GM12891 (cell line): ENCODE measurements around the gene ACTC1. TPM values are rescaled to one million over a fixed set of nuclear protein-coding genes. Genes with fewer than 3 reads are reported as not detected.

Experiments
- DNase-seq: peaks from one replicate; pipeline ENCODE4 v3.0.0; 2011; ENCODE audit warnings: low spot score; ENCODE audit not compliant: insufficient read length
- FAIRE-seq: peaks from 2 replicates; lab custom pipeline; 2011; peaks lifted over from hg19 to GRCh38; lab: Jason Lieb, UNC
- PAX5 ChIP-seq: IDR thresholded peaks from 2 replicates; pipeline ENCODE4 v1.6.1; 2011; ENCODE audit warnings: low read length, moderate library complexity, mild to moderate bottlenecking; ENCODE audit not compliant: insufficient read depth, severe bottlenecking
- POLR2A ChIP-seq: IDR thresholded peaks from 2 replicates; pipeline ENCODE4 v1.6.1; 2011; ENCODE audit warnings: low read depth, low read length, control low read depth
- POLR2AphosphoS5 ChIP-seq: IDR thresholded peaks from 2 replicates; pipeline ENCODE4 v1.6.1; 2011; ENCODE audit warnings: low read depth, low read length, control low read depth
- POU2F2 ChIP-seq: IDR thresholded peaks from 2 replicates; pipeline ENCODE4 v1.6.1; 2011; ENCODE audit warnings: low read depth, mild to moderate bottlenecking, control low read depth, low read length, moderate library complexity
- SPI1 ChIP-seq: IDR thresholded peaks from 2 replicates; pipeline ENCODE4 v1.6.1; 2011; ENCODE audit warnings: low read depth, low read length, control low read depth
- TAF1 ChIP-seq: IDR thresholded peaks from 2 replicates; pipeline ENCODE4 v1.6.1; 2011; ENCODE audit warnings: low read depth, low read length, control low read depth
- polyA plus RNA-seq: library from polyadenylated mRNA; unstranded; fragments of >200 nt; gene quantifications from one replicate; pipeline ENCODE4 v1.2.1, GENCODE V29; 2012; ENCODE audit warnings: low read depth, missing spikeins, inconsistent platforms; ENCODE audit not compliant: missing spikeins

The ACTC1 gene
- not detected for polyA plus RNA-seq

GRCh38 chr15:34795267-34796081, at the start of gene ACTC1:
ACTC1 (minus strand) TSS chr15:34795549; CDS start chr15:34794808, 741 bp downstream.
- DNase-seq: peak; percentile 9
- no peak for TF ChIP-seq TAF1
- no peak for TF ChIP-seq POU2F2
- no peak for TF ChIP-seq SPI1
- no peak for TF ChIP-seq POLR2A
- TF ChIP-seq PAX5: no peak
- no peak for TF ChIP-seq POLR2AphosphoS5

GRCh38 chr15:34841262-34841725, 45.9 kb upstream of the ACTC1 start:
- FAIRE-seq (no peak), DNase-seq (no peak)
- TF ChIP-seq SPI1 (no peak), TAF1 (no peak), POU2F2 (no peak), POLR2AphosphoS5 (no peak), PAX5 (no peak), POLR2A (no peak)

More at GRCh38 chr15:34795267-34796081, at the start of gene ACTC1:
- FAIRE-seq: no peak

GRCh38 chr15:34838282-34838681, 42.9 kb upstream of the ACTC1 start:
- TF ChIP-seq PAX5 (no peak), POLR2A (no peak), SPI1 (no peak), TAF1 (no peak), POU2F2 (no peak), POLR2AphosphoS5 (no peak)
- peak; percentile 40 for FAIRE-seq
- no peak for DNase-seq

GRCh38 chr15:34837246-34838016, 42.1 kb upstream of the ACTC1 start:
- no peak for DNase-seq
- no peak for FAIRE-seq

GRCh38 chr15:34828145-34828911, 33.0 kb upstream of the ACTC1 start:
- no peak for DNase-seq
- no peak for TF ChIP-seq SPI1
- TF ChIP-seq POLR2A: no peak
- no peak for TF ChIP-seq POLR2AphosphoS5
- TF ChIP-seq POU2F2: no peak
- no peak for TF ChIP-seq PAX5
- TF ChIP-seq TAF1: no peak
- FAIRE-seq: no peak

More at GRCh38 chr15:34837246-34838016, 42.1 kb upstream of the ACTC1 start:
- TF ChIP-seq POU2F2 (no peak), POLR2A (no peak), TAF1 (no peak)

- no peak for FAIRE-seq
- no peak for DNase-seq
- no peak for TF ChIP-seq TAF1
- TF ChIP-seq POU2F2: no peak
- TF ChIP-seq PAX5: no peak
- no peak for TF ChIP-seq POLR2A
- TF ChIP-seq SPI1: no peak
- no peak for TF ChIP-seq POLR2AphosphoS5
These were observed 26.5 kb upstream of the ACTC1 start for GRCh38 chr15:34821831-34822230.

DNA sequence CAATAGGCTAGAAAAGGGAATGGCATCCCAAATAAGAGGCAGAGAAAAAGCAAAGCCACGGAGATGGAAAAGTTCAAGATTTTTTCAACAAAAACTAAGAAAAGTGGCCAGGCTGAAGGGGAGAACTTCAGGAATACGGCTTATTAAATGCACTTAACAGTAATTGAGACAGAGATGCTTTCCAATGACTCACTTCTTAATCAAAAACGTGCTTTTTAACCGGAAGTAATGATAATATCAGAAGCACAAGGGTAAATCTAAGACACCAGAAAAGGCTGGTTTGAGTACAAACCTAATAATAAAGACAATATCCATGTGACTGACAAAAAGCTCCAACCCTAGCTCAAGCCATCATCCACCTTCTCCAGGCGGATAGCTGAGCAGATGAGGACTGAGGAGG, 24.8 kb upstream of the ACTC1 start:
- no peak for TF ChIP-seq POU2F2
- TF ChIP-seq POLR2A: no peak
- no peak for TF ChIP-seq PAX5
- no peak for FAIRE-seq
- DNase-seq: no peak

DNA sequence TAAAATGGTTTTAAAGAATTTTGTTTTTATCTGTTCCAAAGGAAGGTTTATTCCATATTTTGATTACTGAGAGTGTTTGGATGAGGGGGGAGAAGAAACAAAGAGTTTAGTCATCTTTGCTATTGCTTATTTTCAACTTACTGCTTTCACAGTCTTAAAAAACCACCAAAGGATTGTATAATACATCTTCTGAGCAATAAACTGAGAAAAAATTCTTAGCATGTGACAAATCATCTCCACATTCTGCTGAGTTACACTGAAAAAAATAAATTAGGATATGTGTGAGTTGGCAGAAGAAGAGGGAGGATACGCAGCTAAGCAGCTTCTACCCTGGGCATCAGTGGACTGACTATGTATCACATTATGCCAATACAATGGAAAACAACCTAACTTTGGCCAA, 23.2 kb upstream of the ACTC1 start:
- no peak for TF ChIP-seq TAF1
- no peak for FAIRE-seq
- no peak for DNase-seq

DNA sequence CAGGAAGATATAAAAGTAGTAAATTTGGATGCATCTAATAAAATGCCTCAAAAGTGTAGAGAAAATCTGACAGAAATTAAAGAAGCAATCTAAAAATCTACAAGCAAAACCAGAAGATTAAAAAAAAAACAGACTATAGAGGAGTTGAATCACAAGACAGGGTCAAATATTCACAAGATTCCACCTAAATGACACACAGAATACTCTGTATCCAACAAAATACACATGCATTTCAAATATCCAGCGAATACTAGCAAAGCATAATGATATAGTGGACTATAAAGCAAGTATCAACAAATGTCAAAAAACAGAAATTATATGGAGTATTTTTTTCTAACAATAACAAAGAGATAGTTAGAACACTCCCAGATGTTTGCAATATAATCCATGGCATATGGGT, 20.5 kb upstream of the ACTC1 start:
- FAIRE-seq (no peak), DNase-seq (no peak)
- TF ChIP-seq SPI1 (no peak), POLR2AphosphoS5 (no peak), POU2F2 (no peak), TAF1 (no peak), POLR2A (no peak), PAX5 (no peak)
